ENCODE data around the gene SEZ6L.

The SEZ6L gene

GRCh38 chr22:26276529-26277160, 107.4 kb downstream of the SEZ6L start:
- no peak overlapping the region for H3K4me2 ChIP-seq (ENCODE audit: low read depth, low read length, poor library complexity, severe bottlenecking)
- no peak overlapping the region for H3K9ac ChIP-seq (ENCODE audit: low read depth, low read length, poor library complexity, severe bottlenecking)
- no peaks in the 10 kb centered on the region for H3K9me3 ChIP-seq (ENCODE audit: insufficient read depth, low read depth, low read length)
- H3K9me2 ChIP-seq (replicated peaks; ENCODE audit: low read depth, low read length): no peaks in the 10 kb centered on the region
- TF ChIP-seq EZH2phosphoT487 (IDR thresholded peaks at IDR 0.05; ENCODE audit: borderline replicate concordance) (no peak), CTCF (conservative IDR thresholded peaks at IDR 0.05; ENCODE audit: low read length) (no peak)
- no peaks in the 10 kb centered on the region for H3F3A ChIP-seq (ENCODE audit: low read depth)
- H4K20me1 ChIP-seq (ENCODE audit: insufficient read depth, low read length, poor library complexity, severe bottlenecking): no peaks in the 10 kb centered on the region
- H2AFZ ChIP-seq (ENCODE audit: low read length): no peak overlapping the region
- no peaks in the 10 kb centered on the region for H3K27me3 ChIP-seq (ENCODE audit: insufficient read depth, low read length, poor library complexity, severe bottlenecking)
- H3K79me2 ChIP-seq (ENCODE audit: insufficient read depth, low read length): no peaks in the 10 kb centered on the region
- H3K4me3 ChIP-seq (ENCODE audit: low read length, poor library complexity, severe bottlenecking): no peak overlapping the region
- no peaks in the 10 kb centered on the region for H3K36me3 ChIP-seq (ENCODE audit: insufficient read depth, low read length)
- no peaks in the 10 kb centered on the region for H3K4me1 ChIP-seq (ENCODE audit: insufficient read depth, low read length, poor library complexity, severe bottlenecking)

DNA sequence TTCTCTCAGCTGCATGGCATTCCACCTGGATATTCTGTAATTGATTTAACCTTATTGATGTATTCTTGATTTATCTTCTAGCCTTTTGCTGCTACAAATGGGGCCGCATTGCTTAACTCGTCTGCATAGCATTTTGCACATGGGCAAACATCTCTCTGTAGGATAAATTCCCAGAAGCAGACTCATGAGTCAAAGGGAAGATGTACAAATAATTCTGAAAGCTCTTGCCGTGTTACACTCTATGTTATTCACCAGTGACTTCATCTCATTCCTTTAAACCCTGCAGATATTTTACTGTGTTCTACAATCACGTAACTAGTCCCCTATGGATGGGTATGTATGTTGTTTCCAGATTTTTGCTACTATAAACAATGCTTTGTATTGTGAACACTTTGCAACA, 112.7 kb downstream of the SEZ6L start:
- H3F3A ChIP-seq (ENCODE audit: low read depth): no peaks in the 10 kb centered on the region
- no peak overlapping the region for H3K9ac ChIP-seq (ENCODE audit: low read depth, low read length, poor library complexity, severe bottlenecking)
- no peak overlapping the region for H2AFZ ChIP-seq (ENCODE audit: low read length)
- H3K4me3 ChIP-seq (ENCODE audit: low read length, poor library complexity, severe bottlenecking): no peak overlapping the region
- no peaks in the 10 kb centered on the region for H3K9me2 ChIP-seq (replicated peaks; ENCODE audit: low read depth, low read length)
- H3K4me2 ChIP-seq (ENCODE audit: low read depth, low read length, poor library complexity, severe bottlenecking): no peak overlapping the region
- H3K36me3 ChIP-seq (ENCODE audit: insufficient read depth, low read length): no peaks in the 10 kb centered on the region
- H3K4me1 ChIP-seq (ENCODE audit: insufficient read depth, low read length, poor library complexity, severe bottlenecking): no peaks in the 10 kb centered on the region
- H3K79me2 ChIP-seq (ENCODE audit: insufficient read depth, low read length): no peaks in the 10 kb centered on the region
- no peaks in the 10 kb centered on the region for H3K9me3 ChIP-seq (ENCODE audit: insufficient read depth, low read depth, low read length)
- H3K27me3 ChIP-seq (ENCODE audit: insufficient read depth, low read length, poor library complexity, severe bottlenecking): no peaks in the 10 kb centered on the region
- no peaks in the 10 kb centered on the region for H4K20me1 ChIP-seq (ENCODE audit: insufficient read depth, low read length, poor library complexity, severe bottlenecking)
- TF ChIP-seq CTCF (conservative IDR thresholded peaks at IDR 0.05; ENCODE audit: low read length) (no peak), EZH2phosphoT487 (IDR thresholded peaks at IDR 0.05; ENCODE audit: borderline replicate concordance) (no peak)

GRCh38 chr22:26283330-26283729, 114.1 kb downstream of the SEZ6L start:
- Histone ChIP-seq H3K4me2 (ENCODE audit: low read depth, low read length, poor library complexity, severe bottlenecking) (no peak overlapping the region), H3K79me2 (ENCODE audit: insufficient read depth, low read length) (no peaks in the 10 kb centered on the region), H4K20me1 (ENCODE audit: insufficient read depth, low read length, poor library complexity, severe bottlenecking) (no peaks in the 10 kb centered on the region), H3K36me3 (ENCODE audit: insufficient read depth, low read length) (no peaks in the 10 kb centered on the region), H3K9me3 (ENCODE audit: insufficient read depth, low read depth, low read length) (no peaks in the 10 kb centered on the region), H3F3A (ENCODE audit: low read depth) (no peaks in the 10 kb centered on the region), H3K4me3 (ENCODE audit: low read length, poor library complexity, severe bottlenecking) (no peak overlapping the region), H3K4me1 (ENCODE audit: insufficient read depth, low read length, poor library complexity, severe bottlenecking) (no peaks in the 10 kb centered on the region), H3K9ac (ENCODE audit: low read depth, low read length, poor library complexity, severe bottlenecking) (no peak overlapping the region), H3K27me3 (ENCODE audit: insufficient read depth, low read length, poor library complexity, severe bottlenecking) (no peaks in the 10 kb centered on the region), H3K9me2 (replicated peaks; ENCODE audit: low read depth, low read length) (no peaks in the 10 kb centered on the region), H2AFZ (ENCODE audit: low read length) (no peak overlapping the region)
- TF ChIP-seq EZH2phosphoT487 (IDR thresholded peaks at IDR 0.05; ENCODE audit: borderline replicate concordance) (no peak), CTCF (conservative IDR thresholded peaks at IDR 0.05; ENCODE audit: low read length) (no peak)

Measured in Loucy (cell line).